Spinal cord (tissue), 10 donors: ENCODE measurements around the gene UNK. TPM values are rescaled to one million over a fixed set of nuclear protein-coding genes. Genes with fewer than 3 reads are reported as not detected.

ENCODE experiments used
- DNase-seq, 6 donors: peaks; one replicate each; pipeline versions ENCODE4 v3.0.0 to v3.0.0-alpha.2; 2013 to 2015; ENCODE audit warnings: low spot score in 6 of 6, low read depth in 4 of 6
- H3K27ac ChIP-seq: one replicate; pipeline ENCODE4 v1.5.1; 2013; ENCODE audit warnings: low read depth, low read length, control low read depth
- H3K27me3 ChIP-seq: one replicate; pipeline ENCODE4 v1.6.1; 2013; ENCODE audit warnings: low read length; ENCODE audit not compliant: control insufficient read depth, insufficient read depth
- H3K36me3 ChIP-seq: one replicate; pipeline ENCODE4 v1.6.1; 2013; ENCODE audit warnings: low read length; ENCODE audit not compliant: control insufficient read depth, insufficient read depth
- H3K4me1 ChIP-seq: one replicate; pipeline ENCODE4 v1.6.1; 2013; ENCODE audit warnings: low read length; ENCODE audit not compliant: control insufficient read depth, insufficient read depth
- H3K4me3 ChIP-seq: one replicate; pipeline ENCODE4 v1.5.1; 2013; ENCODE audit warnings: low read depth, low read length, control low read depth
- H3K9me3 ChIP-seq: one replicate; pipeline ENCODE4 v1.6.1; 2013; ENCODE audit warnings: low read length; ENCODE audit not compliant: control insufficient read depth, insufficient read depth
- WGBS: methylation state at CpG from one replicate; pipeline ENCODE4 v1.1.5; 2013; ENCODE audit warnings: missing lambda C conversion rate; ENCODE audit not compliant: insufficient coverage; 5-methylcytosine and 5-hydroxymethylcytosine counted together
- polyA plus RNA-seq, 2 donors: library from polyadenylated mRNA; unstranded; fragments of 120-200 nt; gene quantifications; one replicate each; pipeline ENCODE4 v1.2.1, GENCODE V29; 2013; ENCODE audit not compliant: insufficient read length in 2 of 2
- total RNA-seq, 2 donors: library from RNA; depleted of rRNA in 1 of 2; stranded (reverse); fragments of 120-200 nt in 1 of 2; fragments of >200 nt in 1 of 2; gene quantifications; one replicate each; pipeline versions ENCODE4 v1.2.3 to v1.2.4, GENCODE V29; 2013 to 2014
- donor health status: healthy.

Gene UNK
- total and polyA plus RNA-seq, 4 donors = 28.9 to 54.8 (median 37.5) TPM

- Histone ChIP-seq H3K27ac (no peak overlapping the region), H3K27me3 (no peaks in the 10 kb centered on the region), H3K36me3 (peaks cover 96% of the 10 kb centered on the region), H3K9me3 (no peaks in the 10 kb centered on the region), H3K4me3 (no peak overlapping the region), H3K4me1 (peaks cover 24% of the 10 kb centered on the region)
- WGBS = 94% methylated on average over 12 of the region's 16 CpGs
- no peak for DNase-seq
Measured at GRCh38 chr17:75819678-75820077, 35.1 kb downstream of the UNK start.

- Histone ChIP-seq H3K36me3 (peaks cover 96% of the 10 kb centered on the region), H3K9me3 (no peaks in the 10 kb centered on the region), H3K4me1 (peaks cover 30% of the 10 kb centered on the region), H3K4me3 (no peak overlapping the region), H3K27ac (no peak overlapping the region), H3K27me3 (no peaks in the 10 kb centered on the region)
- DNase-seq = no peak
- 87% methylated on average over 17 of the region's 21 CpGs for WGBS
Measured at GRCh38 chr17:75820094-75821080, 35.8 kb downstream of the UNK start.

- Histone ChIP-seq H3K27me3 (no peaks in the 10 kb centered on the region), H3K4me3 (no peak overlapping the region), H3K27ac (no peak overlapping the region), H3K9me3 (no peaks in the 10 kb centered on the region), H3K36me3 (peaks cover 100% of the 10 kb centered on the region), H3K4me1 (peaks cover 39% of the 10 kb centered on the region)
- no peak for DNase-seq
- WGBS = 94% methylated on average over 7 of the region's 7 CpGs
Measured at GRCh38 chr17:75821552-75821951, 36.9 kb downstream of the UNK start.

GRCh38 chr17:75822119-75822799 lies 37.7 kb downstream of the UNK start:
- H3K4me3 ChIP-seq = no peak overlapping the region
- 56% methylated on average over 18 of the region's 18 CpGs for WGBS
- H3K9me3 ChIP-seq = no peaks in the 10 kb centered on the region
- peak in 2 of 6 donors; percentile 42 to 69 for DNase-seq
- H3K4me1 ChIP-seq = peaks cover 46% of the 10 kb centered on the region
- H3K36me3 ChIP-seq = peaks cover 100% of the 10 kb centered on the region
- H3K27ac ChIP-seq = no peak overlapping the region
- H3K27me3 ChIP-seq = no peaks in the 10 kb centered on the region

- DNase-seq = no peak
- 60% methylated on average over 3 of the region's 3 CpGs for WGBS
- Histone ChIP-seq H3K4me3 (no peak overlapping the region), H3K36me3 (peaks cover 95% of the 10 kb centered on the region), H3K27me3 (no peaks in the 10 kb centered on the region), H3K4me1 (peaks cover 51% of the 10 kb centered on the region), H3K27ac (peak overlapping the region; percentile 6), H3K9me3 (no peaks in the 10 kb centered on the region)
Measured at GRCh38 chr17:75822800-75823166, 38.2 kb downstream of the UNK start.

GRCh38 chr17:75823257-75824041 lies 38.8 kb downstream of the UNK start:
- Histone ChIP-seq H3K27ac (peak overlapping the region; percentile 6), H3K4me3 (no peak overlapping the region), H3K27me3 (no peaks in the 10 kb centered on the region), H3K36me3 (peaks cover 89% of the 10 kb centered on the region), H3K4me1 (peaks cover 58% of the 10 kb centered on the region), H3K9me3 (no peaks in the 10 kb centered on the region)
- DNase-seq = no peak
- WGBS = 85% methylated on average over 20 of the region's 28 CpGs

GRCh38 chr17:75824050-75824552 lies 39.5 kb downstream of the UNK start:
- Histone ChIP-seq H3K36me3 (peaks cover 87% of the 10 kb centered on the region), H3K4me1 (peaks cover 65% of the 10 kb centered on the region), H3K9me3 (no peaks in the 10 kb centered on the region), H3K27me3 (no peaks in the 10 kb centered on the region), H3K4me3 (no peak overlapping the region), H3K27ac (no peak overlapping the region)
- 98% methylated on average over 11 of the region's 13 CpGs for WGBS
- DNase-seq = no peak

- Histone ChIP-seq H3K4me1 (peaks cover 67% of the 10 kb centered on the region), H3K27me3 (no peaks in the 10 kb centered on the region), H3K36me3 (peaks cover 82% of the 10 kb centered on the region), H3K4me3 (no peak overlapping the region), H3K9me3 (no peaks in the 10 kb centered on the region), H3K27ac (peak overlapping the region; percentile 64)
- DNase-seq = no peak
- WGBS = 47% methylated on average over 2 of the region's 2 CpGs
Measured at GRCh38 chr17:75824666-75825065, 40.1 kb downstream of the UNK start.

- WGBS = 62% methylated on average over 11 of the region's 13 CpGs
- H3K27ac ChIP-seq = peak overlapping the region; percentile 64
Measured at GRCh38 chr17:75825149-75825552, 40.5 kb downstream of the UNK start.

More at GRCh38 chr17:75825149-75825552, 40.5 kb downstream of the UNK start:
- H3K4me3 ChIP-seq = no peak overlapping the region
- no peaks in the 10 kb centered on the region for H3K9me3 ChIP-seq
- peaks cover 72% of the 10 kb centered on the region for H3K4me1 ChIP-seq
- H3K36me3 ChIP-seq = peaks cover 81% of the 10 kb centered on the region
- no peak for DNase-seq
- no peaks in the 10 kb centered on the region for H3K27me3 ChIP-seq
